Immature natural killer cell (primary cell): ENCODE results near the gene MLXIP. TPM values are rescaled to one million over a fixed set of nuclear protein-coding genes. Genes with fewer than 3 reads are reported as not detected.
A peak's percentile ranks its signal among the peaks of the same experiment; 100 is the strongest.

Source experiments
- DNase-seq, 3 donors: peaks; one replicate each; pipeline ENCODE4 v3.0.0; 2022; ENCODE audit warnings: mixed read lengths in 1 of 3
- H3K27ac Mint-ChIP-seq, 6 donors: one replicate each; pipeline ENCODE4 v1.8.0; 2020; ENCODE audit warnings: mixed read lengths in 6 of 6, mild to moderate bottlenecking in 5 of 6, inconsistent platforms in 4 of 6, moderate library complexity in 3 of 6
- H3K27me3 Mint-ChIP-seq, 3 donors: one replicate each; pipeline ENCODE4 v1.8.0; 2020 to 2021; ENCODE audit warnings: low read depth in 3 of 3, mild to moderate bottlenecking in 3 of 3, mixed read lengths in 3 of 3, moderate library complexity in 3 of 3, inconsistent platforms in 1 of 3
- H3K36me3 Mint-ChIP-seq, 3 donors: one replicate each; pipeline ENCODE4 v1.8.0; 2020; ENCODE audit warnings: mixed read lengths in 3 of 3, inconsistent platforms in 2 of 3, mild to moderate bottlenecking in 2 of 3
- H3K4me1 Mint-ChIP-seq, 2 donors: one replicate each; pipeline ENCODE4 v1.8.0; 2020; ENCODE audit warnings: inconsistent platforms in 2 of 2, mild to moderate bottlenecking in 2 of 2, mixed read lengths in 2 of 2, moderate library complexity in 1 of 2
- H3K4me3 Mint-ChIP-seq, 5 donors: one replicate each; pipeline ENCODE4 v1.8.0; 2020; ENCODE audit warnings: mild to moderate bottlenecking in 5 of 5, mixed read lengths in 5 of 5, inconsistent platforms in 3 of 5, moderate library complexity in 3 of 5
- H3K9me3 Mint-ChIP-seq, 6 donors: one replicate each; pipeline ENCODE4 v1.8.0; 2020; ENCODE audit warnings: mild to moderate bottlenecking in 6 of 6, mixed read lengths in 6 of 6, inconsistent platforms in 4 of 6, moderate library complexity in 3 of 6
- polyA plus RNA-seq, 3 donors: library from polyadenylated mRNA; unstranded; fragments of 300-500 nt; fragmentation: Illumina TruSeq; gene quantifications; one replicate each; pipeline ENCODE4 v1.2.3, GENCODE V29; 2021

Gene MLXIP
- polyA plus RNA-seq, 3 donors from 2014 or later = 3.5 to 10.6 (median 4.7) TPM

GRCh38 chr12:122150127-122150681 lies 71.6 kb downstream of the MLXIP start:
- Mint-ChIP-seq H3K27ac (no peak overlapping the region), H3K9me3 (no peaks in the 10 kb centered on the region), H3K4me3 (no peak overlapping the region)

DNA sequence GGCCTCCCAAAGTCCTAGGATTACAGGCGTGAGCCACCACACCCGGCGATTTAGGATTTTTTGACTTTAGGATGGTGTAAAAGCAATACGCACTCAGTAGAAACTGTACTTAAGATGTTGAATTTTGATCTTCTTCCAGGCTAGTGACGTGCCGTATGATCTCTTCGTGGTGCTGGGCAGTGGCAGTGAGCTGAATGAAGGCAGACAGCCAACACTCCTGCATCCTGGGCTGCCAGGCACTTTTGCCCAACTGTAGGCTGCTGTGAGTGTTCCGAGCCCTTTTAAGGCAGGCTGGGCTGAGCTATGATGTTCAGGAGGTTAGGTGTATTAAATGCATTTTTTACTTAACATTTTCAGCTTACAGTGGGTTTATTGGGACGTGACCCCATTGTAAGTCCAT lies 74.2 kb downstream of the MLXIP start:
- Mint-ChIP-seq H3K9me3 (no peaks in the 10 kb centered on the region), H3K27me3 (peaks cover 0 to 10% (median 7%) of the 10 kb centered on the region in 3 donors), H3K4me1 (peaks cover 7% of the 10 kb centered on the region in 2 donors), H3K4me3 (no peak overlapping the region), H3K36me3 (no peaks in the 10 kb centered on the region), H3K27ac (no peak overlapping the region)
- no peak for DNase-seq

More at GRCh38 chr12:122150127-122150681, 71.6 kb downstream of the MLXIP start:
- H3K27me3 Mint-ChIP-seq = peaks cover 5 to 10% (median 5%) of the 10 kb centered on the region in 3 donors
- no peaks in the 10 kb centered on the region for H3K4me1 Mint-ChIP-seq
- no peaks in the 10 kb centered on the region for H3K36me3 Mint-ChIP-seq
- DNase-seq = no peak

GRCh38 chr12:122155705-122156104 lies 77.1 kb downstream of the MLXIP start:
- H3K9me3 Mint-ChIP-seq = no peaks in the 10 kb centered on the region
- no peak for DNase-seq
- H3K4me1 Mint-ChIP-seq = peaks cover 15 to 19% of the 10 kb centered on the region in 2 donors
- H3K27ac Mint-ChIP-seq = peak overlapping the region in 2 of 6 donors; percentile 32 to 40
- no peaks in the 10 kb centered on the region for H3K36me3 Mint-ChIP-seq
- H3K27me3 Mint-ChIP-seq = peaks cover 2 to 5% (median 4%) of the 10 kb centered on the region in 3 donors
- peak overlapping the region in 1 of 5 donors; percentile 3 for H3K4me3 Mint-ChIP-seq

- DNase-seq = no peak
- Mint-ChIP-seq H3K4me3 (no peak overlapping the region), H3K4me1 (peaks cover 39 to 46% of the 10 kb centered on the region in 2 donors), H3K27me3 (peaks cover 6 to 15% (median 6%) of the 10 kb centered on the region in 3 donors), H3K36me3 (no peaks in the 10 kb centered on the region), H3K27ac (peak overlapping the region in 3 of 6 donors; percentile 6 to 81 (median 16)), H3K9me3 (no peaks in the 10 kb centered on the region)
Observed at GRCh38 chr12:122158700-122159285, 80.2 kb downstream of the MLXIP start.

- peak overlapping the region in 2 of 5 donors; percentile 3 to 20 for H3K4me3 Mint-ChIP-seq
- H3K4me1 Mint-ChIP-seq = peaks cover 48 to 49% of the 10 kb centered on the region in 2 donors
Observed at GRCh38 chr12:122159882-122160281, 81.3 kb downstream of the MLXIP start.

GRCh38 chr12:122160761-122161160 lies 82.2 kb downstream of the MLXIP start:
- H3K4me3 Mint-ChIP-seq = peak overlapping the region; percentile 53 to 76 (median 64)

More at GRCh38 chr12:122159882-122160281, 81.3 kb downstream of the MLXIP start:
- peak overlapping the region; percentile 16 to 82 (median 58) for H3K27ac Mint-ChIP-seq
- H3K9me3 Mint-ChIP-seq = no peaks in the 10 kb centered on the region
- DNase-seq = no peak
- H3K27me3 Mint-ChIP-seq = peaks cover 6 to 15% (median 6%) of the 10 kb centered on the region in 3 donors
- no peaks in the 10 kb centered on the region for H3K36me3 Mint-ChIP-seq

DNA sequence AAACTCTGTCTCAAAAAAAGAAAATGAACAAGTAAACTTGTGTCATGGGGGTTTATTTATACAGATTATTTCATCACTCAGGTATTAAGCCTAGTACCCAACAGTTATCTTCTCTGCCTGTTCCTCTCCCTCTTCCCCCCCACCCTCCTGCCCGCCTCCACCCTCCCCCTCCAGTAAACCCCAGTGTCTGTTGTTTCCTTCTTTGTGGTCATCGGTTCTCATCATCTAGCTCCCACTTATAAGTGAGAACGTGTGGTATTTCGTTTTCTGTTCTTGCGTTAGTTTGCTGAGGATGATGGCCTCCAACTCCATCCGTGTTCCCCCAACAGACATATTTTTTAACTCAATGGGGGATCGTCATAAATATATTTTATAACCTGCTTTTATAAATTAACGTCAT lies 83.1 kb downstream of the MLXIP start:
- Mint-ChIP-seq H3K36me3 (no peaks in the 10 kb centered on the region), H3K27ac (peak overlapping the region; percentile 87 to 98 (median 96)), H3K4me1 (peaks cover 43 to 46% of the 10 kb centered on the region in 2 donors), H3K27me3 (peaks cover 4 to 16% (median 6%) of the 10 kb centered on the region in 3 donors), H3K4me3 (peak overlapping the region; percentile 79 to 90 (median 83)), H3K9me3 (no peaks in the 10 kb centered on the region)
- peak; percentile 73 to 80 (median 78) for DNase-seq

More at GRCh38 chr12:122160761-122161160, 82.2 kb downstream of the MLXIP start:
- Mint-ChIP-seq H3K27me3 (peaks cover 6 to 16% (median 6%) of the 10 kb centered on the region in 3 donors), H3K9me3 (no peaks in the 10 kb centered on the region), H3K27ac (peak overlapping the region; percentile 69 to 93 (median 84)), H3K4me1 (peaks cover 48 to 51% of the 10 kb centered on the region in 2 donors), H3K36me3 (no peaks in the 10 kb centered on the region)
- peak; percentile 42 to 54 (median 53) for DNase-seq

- peak; percentile 24 to 57 (median 49) for DNase-seq
- H3K27me3 Mint-ChIP-seq = peaks cover 4 to 16% (median 6%) of the 10 kb centered on the region in 3 donors
- H3K4me1 Mint-ChIP-seq = peaks cover 46 to 53% of the 10 kb centered on the region in 2 donors
- peak overlapping the region; percentile 87 to 98 (median 96) for H3K27ac Mint-ChIP-seq
- peak overlapping the region; percentile 79 to 90 (median 83) for H3K4me3 Mint-ChIP-seq
- H3K36me3 Mint-ChIP-seq = no peaks in the 10 kb centered on the region
- H3K9me3 Mint-ChIP-seq = no peaks in the 10 kb centered on the region
Observed at GRCh38 chr12:122162976-122163375, 84.4 kb downstream of the MLXIP start.

DNA sequence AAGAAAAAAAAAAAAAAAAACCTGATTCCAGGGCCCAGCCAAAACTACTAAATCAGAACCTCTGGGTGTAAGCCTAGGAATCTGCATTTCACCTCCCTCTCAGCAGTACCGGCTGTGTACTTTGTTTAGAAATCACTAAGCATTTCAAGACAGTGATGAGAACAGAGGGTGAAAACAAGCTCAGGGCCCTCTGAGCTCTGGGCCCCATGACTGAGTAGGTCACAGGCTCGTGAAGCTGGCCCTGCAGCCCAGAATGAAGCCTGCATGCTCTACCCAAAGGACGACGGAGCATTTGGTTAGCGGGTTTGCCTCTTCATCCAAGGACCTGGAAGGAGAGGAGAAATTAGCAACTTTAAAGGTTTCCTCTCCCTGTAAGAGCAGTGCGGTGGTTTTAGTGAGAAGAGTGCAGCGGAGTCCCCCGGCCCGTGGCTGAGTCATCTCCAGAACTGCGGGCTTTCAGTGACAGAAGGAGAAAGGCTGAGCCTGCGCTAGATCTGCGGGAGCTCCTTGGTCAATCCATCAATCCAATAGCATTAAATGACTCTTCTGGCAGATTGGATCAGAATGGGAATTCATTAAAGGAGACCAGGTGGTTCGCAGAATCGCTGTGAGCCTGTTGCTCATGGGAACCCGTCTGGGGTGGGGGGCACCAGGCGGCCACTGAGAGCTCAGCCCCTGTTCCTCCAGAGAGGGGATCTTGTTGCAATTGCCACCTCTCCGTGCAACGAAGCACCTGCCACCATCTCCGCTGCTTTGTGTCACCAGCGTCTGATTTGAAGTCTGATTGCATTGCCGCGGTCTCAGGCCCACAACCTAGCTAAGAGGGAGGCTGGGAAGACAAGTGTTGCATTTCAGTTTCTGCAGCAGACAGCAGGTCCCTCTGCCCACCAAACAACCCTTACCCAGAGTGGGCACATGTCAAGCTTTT lies 88.1 kb downstream of the MLXIP start:
- peak overlapping the region in 4 of 6 donors; percentile 50 to 87 (median 69) for H3K27ac Mint-ChIP-seq
- peaks cover 2 to 6% (median 3%) of the 10 kb centered on the region in 3 donors for H3K27me3 Mint-ChIP-seq
- H3K36me3 Mint-ChIP-seq = no peaks in the 10 kb centered on the region
- peaks cover 34% of the 10 kb centered on the region in 2 donors for H3K4me1 Mint-ChIP-seq
- DNase-seq = peak in 1 of 3 donors; percentile 49
- H3K9me3 Mint-ChIP-seq = no peaks in the 10 kb centered on the region
- H3K4me3 Mint-ChIP-seq = peak overlapping the region in 1 of 5 donors; percentile 69

- peaks cover 0 to 5% (median 2%) of the 10 kb centered on the region in 3 donors for H3K27me3 Mint-ChIP-seq
- peaks cover 26% of the 10 kb centered on the region in 2 donors for H3K4me1 Mint-ChIP-seq
- no peak for DNase-seq
- H3K36me3 Mint-ChIP-seq = no peaks in the 10 kb centered on the region
- peak overlapping the region in 3 of 6 donors; percentile 67 to 87 (median 71) for H3K27ac Mint-ChIP-seq
- no peaks in the 10 kb centered on the region for H3K9me3 Mint-ChIP-seq
- H3K4me3 Mint-ChIP-seq = peak overlapping the region in 1 of 5 donors; percentile 69
Observed at GRCh38 chr12:122167356-122167925, 88.9 kb downstream of the MLXIP start.

DNA sequence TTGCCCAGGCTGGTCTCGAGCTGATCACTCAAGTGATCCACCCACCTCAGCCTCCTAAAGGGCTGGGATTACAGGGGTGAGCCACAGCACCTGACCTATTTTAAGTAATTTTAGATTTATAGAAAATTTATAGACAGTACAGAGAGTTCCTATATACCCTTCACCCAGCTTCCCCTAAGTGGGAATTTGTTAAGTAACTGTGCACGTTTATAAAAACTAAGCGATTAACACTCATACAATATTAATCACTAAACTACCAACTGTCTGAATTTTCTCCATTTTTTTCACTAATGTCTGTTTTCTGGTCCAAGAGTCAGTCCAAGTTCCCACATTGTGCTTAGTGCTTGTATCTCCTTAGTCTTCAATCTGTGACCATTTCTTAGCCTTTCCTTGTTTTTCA lies 89.9 kb downstream of the MLXIP start:
- DNase-seq = no peak
- no peaks in the 10 kb centered on the region for H3K9me3 Mint-ChIP-seq
- H3K4me3 Mint-ChIP-seq = no peak overlapping the region
- H3K4me1 Mint-ChIP-seq = peaks cover 16% of the 10 kb centered on the region in 2 donors
- no peak overlapping the region for H3K27ac Mint-ChIP-seq
- no peaks in the 10 kb centered on the region for H3K36me3 Mint-ChIP-seq
- peaks cover 0 to 2% (median 1%) of the 10 kb centered on the region in 3 donors for H3K27me3 Mint-ChIP-seq

DNA sequence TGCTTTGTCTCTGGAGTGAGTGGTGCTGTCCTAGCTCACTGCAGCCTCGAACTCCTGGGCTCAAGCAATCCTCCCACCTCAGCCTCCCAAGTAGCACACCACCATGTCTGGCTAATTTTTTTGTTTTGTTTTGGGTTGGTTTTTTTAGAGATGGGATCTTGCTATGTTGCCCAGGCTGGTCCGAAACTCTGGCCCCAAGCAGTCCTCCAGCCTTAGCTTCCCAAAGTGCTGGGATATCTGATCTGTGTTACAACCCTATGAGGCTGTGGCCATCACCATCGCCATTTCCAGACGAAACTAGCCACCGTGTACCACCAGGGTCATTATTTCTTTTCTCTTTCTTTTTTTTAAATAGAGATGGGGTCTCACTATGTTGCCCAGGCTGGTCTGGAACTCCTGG lies 92.8 kb downstream of the MLXIP start:
- peaks cover 0 to 5% (median 0%) of the 10 kb centered on the region in 3 donors for H3K36me3 Mint-ChIP-seq
- DNase-seq = no peak
- H3K9me3 Mint-ChIP-seq = no peaks in the 10 kb centered on the region
- peaks cover 3 to 8% of the 10 kb centered on the region in 2 donors for H3K4me1 Mint-ChIP-seq
- H3K27me3 Mint-ChIP-seq = peaks cover 0 to 5% (median 2%) of the 10 kb centered on the region in 3 donors
- H3K4me3 Mint-ChIP-seq = no peak overlapping the region
- H3K27ac Mint-ChIP-seq = no peak overlapping the region
